Fibroblast of lung (primary cell): ENCODE data around the gene IFIT1. TPM values are rescaled to one million over a fixed set of nuclear protein-coding genes. Genes with fewer than 3 reads are reported as not detected.

Source experiments
- DNase-seq, 2 donors: peaks; one replicate each; pipeline versions ENCODE4 v3.0.0 to v3.0.0-alpha.2; 2010; ENCODE audit warnings: low read depth in 2 of 2
- H2AFZ ChIP-seq: 2 replicates; pipeline ENCODE4 v1.5.1; 2012; ENCODE audit warnings: low read length, control low read depth, inconsistent platforms
- H3K27ac ChIP-seq: 2 replicates; pipeline ENCODE4 v1.5.1; 2011; ENCODE audit warnings: low read length, control low read depth; ENCODE audit not compliant: insufficient read depth
- H3K27me3 ChIP-seq: 2 replicates; pipeline ENCODE4 v1.5.1; 2011; ENCODE audit warnings: mild to moderate bottlenecking, low read length; ENCODE audit not compliant: control insufficient read depth, insufficient read depth
- H3K36me3 ChIP-seq: 2 replicates; pipeline ENCODE4 v1.5.1; 2011; ENCODE audit warnings: low read length; ENCODE audit not compliant: control insufficient read depth, insufficient read depth
- H3K4me1 ChIP-seq: 2 replicates; pipeline ENCODE4 v1.5.1; 2011; ENCODE audit warnings: low read length; ENCODE audit not compliant: control insufficient read depth, insufficient read depth; ENCODE audit errors: extremely low read depth
- H3K4me2 ChIP-seq: 2 replicates; pipeline ENCODE4 v1.5.1; 2011; ENCODE audit warnings: low read length, control low read depth; ENCODE audit not compliant: insufficient read depth; ENCODE audit errors: extremely low read depth
- H3K4me3 ChIP-seq, 4 experiments: fragments of 200-600 bp in 1 of 4; sonication (generic) in 1 of 4; replicated peaks in 1 of 4; 2 replicates each; pipeline ENCODE4 v1.5.1; 2011 to 2016; ENCODE audit warnings: low read length in 4 of 4, low read depth in 3 of 4, mild to moderate bottlenecking in 3 of 4, control low read depth in 2 of 4, inconsistent platforms in 1 of 4, mixed read lengths in 1 of 4; ENCODE audit not compliant: insufficient read depth in 1 of 4; ENCODE audit errors: control extremely low read depth in 1 of 4
- H3K79me2 ChIP-seq: 2 replicates; pipeline ENCODE4 v1.5.1; 2012; ENCODE audit warnings: mild to moderate bottlenecking, low read length, inconsistent platforms; ENCODE audit not compliant: control insufficient read depth, insufficient read depth
- H3K9ac ChIP-seq: 2 replicates; pipeline ENCODE4 v1.5.1; 2011; ENCODE audit warnings: mild to moderate bottlenecking, low read length, control low read depth; ENCODE audit not compliant: insufficient read depth
- H3K9me3 ChIP-seq: 2 replicates; pipeline ENCODE4 v1.5.1; 2012; ENCODE audit warnings: low read depth, low read length; ENCODE audit not compliant: control insufficient read depth, insufficient read depth
- H4K20me1 ChIP-seq: 2 replicates; pipeline ENCODE4 v1.5.1; 2011; ENCODE audit warnings: low read length; ENCODE audit not compliant: control insufficient read depth, insufficient read depth; ENCODE audit errors: extremely low read depth
- EZH2 ChIP-seq: IDR thresholded peaks from 2 replicates; pipeline ENCODE4 v1.5.1; 2012; ENCODE audit warnings: low read length, control low read depth, mild to moderate bottlenecking; ENCODE audit errors: missing control alignments
- polyA plus RNA-seq, 2 donors: library from polyadenylated mRNA; depleted of rRNA in 1 of 2; stranded (reverse) in 1 of 2; unstranded in 1 of 2; fragments of >200 nt; gene quantifications; 2 replicates each; pipeline ENCODE4 v1.2.1, GENCODE V29; 2011 to 2012; ENCODE audit warnings: missing spikeins in 1 of 2
- total RNA-seq: library from RNA; depleted of rRNA; stranded (reverse); fragments of >200 nt; gene quantifications from 2 replicates; pipeline ENCODE4 v1.2.1, GENCODE V29; 2014
- TF ChIP-seq, protein P1 (sequence below), 2 donors: IDR thresholded peaks in 1 of 2; conservative IDR thresholded peaks in 1 of 2; 1 replicate in 1 of 2; 2 replicates in 1 of 2; pipeline ENCODE4 v1.5.1; 2011 to 2012; ENCODE audit warnings: low read length in 2 of 2, control low read depth in 1 of 2, inconsistent platforms in 1 of 2, low read depth in 1 of 2, mild to moderate bottlenecking in 1 of 2

The IFIT1 gene
- total and polyA plus RNA-seq, 2 donors (not counting 1 experiment from before 2014, with no cell fraction given): 25.8 to 71.4 TPM

DNA sequence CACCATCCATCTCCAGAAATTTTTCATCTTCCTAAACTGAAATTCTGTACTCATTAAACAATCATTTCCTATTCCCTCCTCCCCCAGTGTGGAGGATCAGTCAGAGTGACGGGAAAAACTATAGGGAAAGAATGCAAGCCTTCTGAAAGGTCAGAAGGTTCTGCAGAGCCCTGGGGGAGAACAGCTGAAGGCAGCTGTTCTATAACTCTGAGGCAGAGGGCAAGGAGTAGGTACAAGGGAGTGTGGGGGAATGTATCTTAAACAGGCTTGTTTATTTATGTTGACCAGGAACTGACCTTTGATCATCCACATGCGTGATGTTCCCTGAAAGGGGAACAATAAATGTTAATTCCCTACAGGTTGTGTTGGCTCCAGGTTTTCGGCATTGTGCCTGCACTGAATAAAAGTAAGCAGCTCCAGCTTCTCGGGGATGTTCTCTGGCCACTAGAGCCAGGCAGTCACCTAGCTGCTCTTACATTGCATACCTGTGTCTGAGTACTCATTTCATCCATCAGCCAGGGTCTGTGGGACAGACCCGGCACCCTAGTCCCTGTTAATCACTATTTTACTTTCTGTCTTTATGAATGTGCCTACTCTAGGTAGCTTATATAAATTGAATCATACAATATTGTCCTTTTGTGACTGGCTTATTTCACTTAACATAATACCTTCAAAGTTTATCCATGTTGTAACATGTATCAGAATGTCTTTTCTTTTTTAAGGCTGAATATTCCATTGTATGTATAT lies 5.8 kb downstream of the IFIT1 start:
- H3K9ac ChIP-seq: no peak overlapping the region
- peak in 1 of 2 donors; percentile 88 for DNase-seq
- no peaks in the 10 kb centered on the region for H3K9me3 ChIP-seq
- no peak overlapping the region for H3K4me3 ChIP-seq
- H2AFZ ChIP-seq: no peak overlapping the region
- H4K20me1 ChIP-seq: no peaks in the 10 kb centered on the region
- H3K79me2 ChIP-seq: peaks cover 6% of the 10 kb centered on the region
- H3K4me2 ChIP-seq: no peak overlapping the region
- no peaks in the 10 kb centered on the region for H3K36me3 ChIP-seq
- H3K27me3 ChIP-seq: no peaks in the 10 kb centered on the region
- TF ChIP-seq, protein P1, sequence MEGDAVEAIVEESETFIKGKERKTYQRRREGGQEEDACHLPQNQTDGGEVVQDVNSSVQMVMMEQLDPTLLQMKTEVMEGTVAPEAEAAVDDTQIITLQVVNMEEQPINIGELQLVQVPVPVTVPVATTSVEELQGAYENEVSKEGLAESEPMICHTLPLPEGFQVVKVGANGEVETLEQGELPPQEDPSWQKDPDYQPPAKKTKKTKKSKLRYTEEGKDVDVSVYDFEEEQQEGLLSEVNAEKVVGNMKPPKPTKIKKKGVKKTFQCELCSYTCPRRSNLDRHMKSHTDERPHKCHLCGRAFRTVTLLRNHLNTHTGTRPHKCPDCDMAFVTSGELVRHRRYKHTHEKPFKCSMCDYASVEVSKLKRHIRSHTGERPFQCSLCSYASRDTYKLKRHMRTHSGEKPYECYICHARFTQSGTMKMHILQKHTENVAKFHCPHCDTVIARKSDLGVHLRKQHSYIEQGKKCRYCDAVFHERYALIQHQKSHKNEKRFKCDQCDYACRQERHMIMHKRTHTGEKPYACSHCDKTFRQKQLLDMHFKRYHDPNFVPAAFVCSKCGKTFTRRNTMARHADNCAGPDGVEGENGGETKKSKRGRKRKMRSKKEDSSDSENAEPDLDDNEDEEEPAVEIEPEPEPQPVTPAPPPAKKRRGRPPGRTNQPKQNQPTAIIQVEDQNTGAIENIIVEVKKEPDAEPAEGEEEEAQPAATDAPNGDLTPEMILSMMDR (conservative IDR thresholded peaks at IDR 0.05 in 1 of 2, IDR thresholded peaks at IDR 0.05 in 1 of 2; ENCODE audit: low read depth in 1 of 2, low read length in 2 of 2): no peak
- no peak for TF ChIP-seq EZH2
- H3K4me1 ChIP-seq: peaks cover 10% of the 10 kb centered on the region
- no peak overlapping the region for H3K27ac ChIP-seq

DNA sequence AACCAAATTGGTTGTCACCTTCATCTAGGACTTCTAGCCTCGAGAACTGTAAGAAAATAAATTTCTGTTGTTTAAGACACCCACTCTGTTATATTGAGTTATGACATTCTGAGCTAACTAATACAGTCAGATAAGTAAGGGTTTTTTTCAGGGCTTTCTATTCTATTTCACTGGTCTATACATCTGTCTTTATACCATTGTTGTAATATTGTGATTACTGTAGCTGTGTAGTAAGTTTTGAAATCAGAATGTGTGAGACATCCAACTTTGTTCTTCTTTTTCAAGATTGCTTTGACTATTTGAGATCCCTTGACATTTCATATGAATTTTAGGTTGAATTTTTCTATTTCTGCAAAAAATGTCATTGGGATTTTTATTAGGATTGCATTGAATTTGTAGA lies 7.5 kb downstream of the IFIT1 start:
- Histone ChIP-seq H3K9ac (no peak overlapping the region), H3K9me3 (no peaks in the 10 kb centered on the region), H3K4me1 (peaks cover 8% of the 10 kb centered on the region), H3K27ac (no peak overlapping the region), H2AFZ (no peak overlapping the region), H3K79me2 (peaks cover 1% of the 10 kb centered on the region), H3K4me2 (no peak overlapping the region), H4K20me1 (no peaks in the 10 kb centered on the region), H3K4me3 (no peak overlapping the region), H3K27me3 (no peaks in the 10 kb centered on the region), H3K36me3 (no peaks in the 10 kb centered on the region)
- DNase-seq: no peak
- TF ChIP-seq, protein P1 (conservative IDR thresholded peaks at IDR 0.05 in 1 of 2, IDR thresholded peaks at IDR 0.05 in 1 of 2; ENCODE audit: low read depth in 1 of 2, low read length in 2 of 2): no peak
- no peak for TF ChIP-seq EZH2

DNA sequence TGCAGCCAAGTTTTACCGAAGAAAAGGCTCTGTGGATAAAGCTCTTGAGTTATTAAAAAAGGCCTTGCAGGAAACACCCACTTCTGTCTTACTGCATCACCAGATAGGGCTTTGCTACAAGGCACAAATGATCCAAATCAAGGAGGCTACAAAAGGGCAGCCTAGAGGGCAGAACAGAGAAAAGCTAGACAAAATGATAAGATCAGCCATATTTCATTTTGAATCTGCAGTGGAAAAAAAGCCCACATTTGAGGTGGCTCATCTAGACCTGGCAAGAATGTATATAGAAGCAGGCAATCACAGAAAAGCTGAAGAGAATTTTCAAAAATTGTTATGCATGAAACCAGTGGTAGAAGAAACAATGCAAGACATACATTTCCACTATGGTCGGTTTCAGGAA lies 10.6 kb downstream of the IFIT1 start:
- H2AFZ ChIP-seq: no peak overlapping the region
- H3K4me1 ChIP-seq: peaks cover 5% of the 10 kb centered on the region
- H3K36me3 ChIP-seq: no peaks in the 10 kb centered on the region
- H3K9me3 ChIP-seq: no peaks in the 10 kb centered on the region
- no peaks in the 10 kb centered on the region for H3K27me3 ChIP-seq
- no peak overlapping the region for H3K9ac ChIP-seq
- H3K79me2 ChIP-seq: no peaks in the 10 kb centered on the region
- no peak overlapping the region for H3K4me3 ChIP-seq
- DNase-seq: no peak
- H3K27ac ChIP-seq: no peak overlapping the region
- no peak overlapping the region for H3K4me2 ChIP-seq
- H4K20me1 ChIP-seq: no peaks in the 10 kb centered on the region
- TF ChIP-seq, protein P1 (conservative IDR thresholded peaks at IDR 0.05 in 1 of 2, IDR thresholded peaks at IDR 0.05 in 1 of 2; ENCODE audit: low read depth in 1 of 2, low read length in 2 of 2): no peak
- no peak for TF ChIP-seq EZH2
